HUDEP-2 (cell line): ENCODE measurements around the gene DUSP2.

ENCODE experiments used
- DNase-seq, 76 experiments: peaks; one replicate each; lab custom pipeline; 2025; ENCODE audit not compliant: unreplicated experiment in 76 of 76; lab: John Stamatoyannopoulos, UW

DUSP2 gene

GRCh38 chr2:96145036-96145847 is at the start of gene DUSP2:
Gene DUSP2 (minus strand): TSS chr2:96145440. CDS start chr2:96145354, 86 bp downstream.
- DNase-seq: peak in 74 of 76 experiments; percentile 9 to 88 (median 75)

- no peak for DNase-seq
Measured at GRCh38 chr2:96191937-96192670, 46.9 kb upstream of the DUSP2 start.

- DNase-seq: no peak
Measured at GRCh38 chr2:96188821-96189526, 43.7 kb upstream of the DUSP2 start.

GRCh38 chr2:96186562-96186961 is 41.3 kb upstream of the DUSP2 start:
- DNase-seq: peak in 23 of 76 experiments; percentile 2 to 64 (median 21)

GRCh38 chr2:96185516-96185915 is 40.3 kb upstream of the DUSP2 start:
- no peak for DNase-seq

GRCh38 chr2:96184989-96185388 is 39.7 kb upstream of the DUSP2 start:
- no peak for DNase-seq

GRCh38 chr2:96184188-96184587 is 38.9 kb upstream of the DUSP2 start:
- no peak for DNase-seq

GRCh38 chr2:96181529-96181928 is 36.3 kb upstream of the DUSP2 start:
- no peak for DNase-seq

- DNase-seq: no peak
Measured at GRCh38 chr2:96180521-96180920, 35.3 kb upstream of the DUSP2 start.

GRCh38 chr2:96180002-96180401 is 34.8 kb upstream of the DUSP2 start:
- no peak for DNase-seq

- DNase-seq: no peak
Measured at GRCh38 chr2:96176661-96177060, 31.4 kb upstream of the DUSP2 start.

- no peak for DNase-seq
Measured at GRCh38 chr2:96175951-96176350, 30.7 kb upstream of the DUSP2 start.

- peak in 69 of 76 experiments; percentile 5 to 82 (median 59) for DNase-seq
Measured at GRCh38 chr2:96174251-96175144, 29.3 kb upstream of the DUSP2 start.

GRCh38 chr2:96171831-96172230 is 26.6 kb upstream of the DUSP2 start:
- DNase-seq: no peak

- no peak for DNase-seq
Measured at GRCh38 chr2:96170626-96171025, 25.4 kb upstream of the DUSP2 start.

- DNase-seq: no peak
Measured at GRCh38 chr2:96169868-96170507, 24.7 kb upstream of the DUSP2 start.

GRCh38 chr2:96167407-96168013 is 22.3 kb upstream of the DUSP2 start:
- DNase-seq: no peak

GRCh38 chr2:96164459-96165184 is 19.4 kb upstream of the DUSP2 start:
- DNase-seq: no peak
